Heart left ventricle (tissue), 13 donors: ENCODE measurements around the gene KLF12.

ENCODE experiments used
- POLR2A ChIP-seq, 2 donors: fragments of 450-650 bp; IDR thresholded peaks; one replicate each; pipeline ENCODE4 v1.6.1; 2017; ENCODE audit warnings: antibody characterized with exemption in 2 of 2, mild to moderate bottlenecking in 2 of 2, moderate library complexity in 2 of 2
- TF ChIP-seq, protein P1 (sequence below), 12 donors: fragments of 200-600 bp; sonication (generic) in 4 of 12; IDR thresholded peaks; one replicate each; pipeline versions ENCODE4 v1.5.0 to v1.8.0; 2018 to 2022; ENCODE audit warnings: antibody characterized with exemption in 12 of 12, mild to moderate bottlenecking in 5 of 12
- donor health status: ischemic (EF 13 %, LVEDD 7.1; RV severe dilation, severe dysfunction).
- donor health status: DM: no; HTN: yes; CAD: no.
- donor health status: DM: no; HTN: no; CAD: no.
- donor health status: ischemic (EF 25% LVEDD 6.9; RV normal size, moderate dysfunction).
- donor health status: ischemic (EF 25% LVEDD 5.7; RV mildly dilated, moderate dysfunction).
- donor health status: ischemic (EF 35%, LVEDD 5.7; RV mildly dilated, moderate dysfunction).
- donor health status: nonischemic (EF 11% LVEDD 7.7; RV severe dilation, severe dysfunction).
- donor health status: DM: yes; HTN: yes; CAD: no.
- donor health status: PGD.
- donor health status: ischemic (EF 29% LVEDD 5.4; RV normal size, mild dysfunction).
- donor health status: nonischemic (EF 23%, LVEDD 6.1; RV moderate dilation, normal function).

DNA sequence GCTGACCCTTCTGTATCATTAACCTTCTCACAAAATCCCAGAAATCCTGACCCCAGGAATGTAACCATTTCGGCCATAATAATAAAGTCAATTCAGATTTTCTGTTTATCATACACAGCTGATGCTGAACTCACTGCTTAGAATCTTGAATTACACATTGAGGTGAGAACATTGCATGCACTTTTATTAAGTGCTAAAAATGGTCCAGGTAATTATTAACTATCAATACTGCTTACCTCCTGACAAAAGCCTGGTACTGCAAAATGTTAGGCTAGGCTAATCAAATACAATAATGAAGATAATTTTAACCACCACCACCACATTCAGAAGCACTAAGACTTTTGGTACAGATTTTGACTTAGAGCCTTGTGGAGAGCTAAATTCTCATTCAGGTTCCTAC, 36.1 kb downstream of the KLF12 start:
- TF ChIP-seq, protein P1, sequence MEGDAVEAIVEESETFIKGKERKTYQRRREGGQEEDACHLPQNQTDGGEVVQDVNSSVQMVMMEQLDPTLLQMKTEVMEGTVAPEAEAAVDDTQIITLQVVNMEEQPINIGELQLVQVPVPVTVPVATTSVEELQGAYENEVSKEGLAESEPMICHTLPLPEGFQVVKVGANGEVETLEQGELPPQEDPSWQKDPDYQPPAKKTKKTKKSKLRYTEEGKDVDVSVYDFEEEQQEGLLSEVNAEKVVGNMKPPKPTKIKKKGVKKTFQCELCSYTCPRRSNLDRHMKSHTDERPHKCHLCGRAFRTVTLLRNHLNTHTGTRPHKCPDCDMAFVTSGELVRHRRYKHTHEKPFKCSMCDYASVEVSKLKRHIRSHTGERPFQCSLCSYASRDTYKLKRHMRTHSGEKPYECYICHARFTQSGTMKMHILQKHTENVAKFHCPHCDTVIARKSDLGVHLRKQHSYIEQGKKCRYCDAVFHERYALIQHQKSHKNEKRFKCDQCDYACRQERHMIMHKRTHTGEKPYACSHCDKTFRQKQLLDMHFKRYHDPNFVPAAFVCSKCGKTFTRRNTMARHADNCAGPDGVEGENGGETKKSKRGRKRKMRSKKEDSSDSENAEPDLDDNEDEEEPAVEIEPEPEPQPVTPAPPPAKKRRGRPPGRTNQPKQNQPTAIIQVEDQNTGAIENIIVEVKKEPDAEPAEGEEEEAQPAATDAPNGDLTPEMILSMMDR (IDR thresholded peaks at IDR 0.05): no peak
- TF ChIP-seq POLR2A (IDR thresholded peaks at IDR 0.05): no peak
